Mammary epithelial cell (primary cell): Measurements from ENCODE around the gene C13orf46.

ENCODE experiments used
- CTCF ChIP-seq, 2 donors: IDR thresholded peaks in 1 of 2; conservative IDR thresholded peaks in 1 of 2; 2 replicates each; pipeline ENCODE4 v1.5.1; 2011 to 2012; ENCODE audit warnings: inconsistent platforms in 2 of 2, low read length in 2 of 2, mild to moderate bottlenecking in 2 of 2, control low read depth in 1 of 2, low read depth in 1 of 2; ENCODE audit not compliant: insufficient read depth in 1 of 2; ENCODE audit errors: extremely low read depth in 1 of 2
- EZH2 ChIP-seq: IDR thresholded peaks from 2 replicates; pipeline ENCODE4 v1.6.1; 2012; ENCODE audit warnings: low read length, inconsistent platforms, borderline replicate concordance

GRCh38 chr13:113938246-113938645 is 35.6 kb downstream of the C13orf46 start:
- no peak for TF ChIP-seq CTCF (conservative IDR thresholded peaks at IDR 0.05 in 1 of 2, IDR thresholded peaks at IDR 0.05 in 1 of 2; ENCODE audit: extremely low read depth in 1 of 2, insufficient read depth in 1 of 2, low read depth in 1 of 2, low read length in 2 of 2)
- no peak for TF ChIP-seq EZH2
